Activated CD4-positive, alpha-beta memory T cell treated with anti-CD3 and anti-CD28 coated beads for 36 hours (primary cell): Measurements from ENCODE around the gene REG1A. TPM values are rescaled to one million over a fixed set of nuclear protein-coding genes. Genes with fewer than 3 reads are reported as not detected.

Experiments used
- CTCF ChIA-PET: fragments of 350-600 bp; sonication (Branson Sonifier 250); formaldehyde crosslinking; loops from one replicate; lab custom pipeline; 2021; ENCODE audit warnings: antibody characterized with exemption, inconsistent platforms; lab: Charles Lee
- POLR2A ChIA-PET: fragments of 350-600 bp; sonication (Branson Sonifier 250); formaldehyde crosslinking; loops from one replicate; lab custom pipeline; 2021; ENCODE audit warnings: antibody characterized with exemption; lab: Charles Lee
- DNase-seq: peaks from one replicate; pipeline ENCODE4 v3.0.0-alpha.2; 2020
- H3K27ac Mint-ChIP-seq: one replicate; pipeline ENCODE4 v1.8.0; 2021; ENCODE audit warnings: mixed read lengths
- H3K27me3 Mint-ChIP-seq: one replicate; pipeline ENCODE4 v1.8.0; 2021; ENCODE audit warnings: mixed read lengths
- H3K36me3 Mint-ChIP-seq: one replicate; pipeline ENCODE4 v1.8.0; 2021; ENCODE audit warnings: mixed read lengths
- H3K4me1 Mint-ChIP-seq: one replicate; pipeline ENCODE4 v1.8.0; 2021; ENCODE audit warnings: low read depth, mixed read lengths
- H3K4me3 Mint-ChIP-seq: one replicate; pipeline ENCODE4 v1.8.0; 2021; ENCODE audit warnings: mild to moderate bottlenecking, mixed read lengths
- H3K9me3 Mint-ChIP-seq: one replicate; pipeline ENCODE4 v1.8.0; 2021; ENCODE audit warnings: mixed read lengths
- intact Hi-C: fragments of 100-400 bp; cut with micrococcal nuclease; formaldehyde crosslinking; loops from one replicate; pipeline ENCODE4 v1.15.1; 2023
- total RNA-seq, 2 experiments: library from RNA; stranded (reverse); gene quantifications; one replicate each; pipeline ENCODE4 v1.2.3, GENCODE V29; 2021

The REG1A gene, protein sequence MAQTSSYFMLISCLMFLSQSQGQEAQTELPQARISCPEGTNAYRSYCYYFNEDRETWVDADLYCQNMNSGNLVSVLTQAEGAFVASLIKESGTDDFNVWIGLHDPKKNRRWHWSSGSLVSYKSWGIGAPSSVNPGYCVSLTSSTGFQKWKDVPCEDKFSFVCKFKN
- total RNA-seq = not detected

DNA sequence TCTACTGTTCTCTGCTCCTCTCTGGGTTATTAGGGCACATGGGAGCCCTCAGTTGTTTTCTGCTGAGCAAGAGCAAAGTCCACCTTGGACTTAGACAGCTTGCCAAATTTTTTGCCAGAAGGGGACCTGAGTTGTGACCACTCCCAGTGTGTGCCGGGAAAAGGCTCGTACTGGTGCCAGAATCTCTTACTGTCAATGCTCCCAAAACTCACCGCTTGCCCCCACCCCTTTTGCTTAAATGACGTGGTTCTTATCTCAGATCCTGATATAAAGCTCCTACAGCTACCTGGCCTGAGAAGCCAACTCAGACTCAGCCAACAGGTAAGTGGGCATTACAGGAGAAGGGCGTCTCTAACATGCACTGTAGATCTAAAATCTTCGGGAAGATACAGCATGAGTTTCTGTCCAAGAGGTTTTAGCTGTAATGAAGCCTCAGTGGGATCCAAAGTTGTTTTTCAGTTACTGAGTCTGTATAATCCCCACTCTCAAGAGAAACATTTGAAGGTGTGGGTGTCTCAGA, at the start of gene REG1A:
Gene REG1A (plus strand): TSS at position 295 of the 520 bp plus-strand sequence. CDS start 374 bp downstream, outside the sequence.
- H3K27ac Mint-ChIP-seq = no peak within 1 kb of the TSS
- no peak for DNase-seq
- intact Hi-C loops = no loop called here
- H3K36me3 Mint-ChIP-seq = no peaks in the 10 kb centered on the region
- H3K4me3 Mint-ChIP-seq = no peak within 1 kb of the TSS
- peaks cover 15% of the 10 kb centered on the region for H3K9me3 Mint-ChIP-seq
- ChIA-PET CTCF (no interaction called here), POLR2A (no interaction called here)
- H3K4me1 Mint-ChIP-seq = no peaks in the 10 kb centered on the region
- H3K27me3 Mint-ChIP-seq = no peaks in the 10 kb centered on the region

- intact Hi-C loops = no loop called here
These were observed 49.2 kb upstream of the REG1A start for GRCh38 chr2:79071078-79071477.

DNA sequence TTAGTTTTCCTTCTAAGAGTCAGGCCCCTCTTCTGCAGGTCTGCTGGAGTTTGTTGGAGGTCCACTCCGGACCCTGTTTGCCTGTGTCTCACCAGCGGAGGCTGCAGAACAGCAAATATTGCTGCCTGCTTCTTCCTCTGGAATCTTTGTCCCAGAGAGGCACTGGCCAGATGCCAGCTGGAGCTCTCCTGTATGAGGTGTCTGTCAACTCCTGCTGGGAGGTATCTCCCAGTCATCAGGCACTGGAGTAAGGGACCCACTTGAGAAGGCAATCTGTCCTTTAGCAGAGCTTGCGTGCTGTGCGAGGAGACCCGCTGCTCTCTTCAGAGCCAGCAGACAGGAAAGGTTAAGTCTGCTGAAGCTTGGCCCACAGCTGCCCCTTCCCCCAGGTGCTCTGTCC, 37.3 kb upstream of the REG1A start:
- DNase-seq = no peak
- Mint-ChIP-seq H3K4me3 (no peak overlapping the region), H3K36me3 (peaks cover 1% of the 10 kb centered on the region), H3K4me1 (no peaks in the 10 kb centered on the region), H3K9me3 (peaks cover 3% of the 10 kb centered on the region), H3K27ac (no peak overlapping the region), H3K27me3 (no peaks in the 10 kb centered on the region)
- POLR2A ChIA-PET = no interaction called here
- CTCF ChIA-PET = no interaction called here
- intact Hi-C loops = no loop called here

More at GRCh38 chr2:79071078-79071477, 49.2 kb upstream of the REG1A start:
- no peaks in the 10 kb centered on the region for H3K4me1 Mint-ChIP-seq
- no peak for DNase-seq
- H3K36me3 Mint-ChIP-seq = no peaks in the 10 kb centered on the region
- H3K9me3 Mint-ChIP-seq = peaks cover 20% of the 10 kb centered on the region
- H3K27ac Mint-ChIP-seq = no peak overlapping the region
- POLR2A ChIA-PET = no interaction called here
- no peak overlapping the region for H3K4me3 Mint-ChIP-seq
- CTCF ChIA-PET = no interaction called here
- H3K27me3 Mint-ChIP-seq = no peaks in the 10 kb centered on the region

- CTCF ChIA-PET = no interaction called here
- no peaks in the 10 kb centered on the region for H3K4me1 Mint-ChIP-seq
- H3K27ac Mint-ChIP-seq = no peak overlapping the region
- DNase-seq = no peak
- intact Hi-C loops = no loop called here
- H3K36me3 Mint-ChIP-seq = no peaks in the 10 kb centered on the region
- no peaks in the 10 kb centered on the region for H3K27me3 Mint-ChIP-seq
- POLR2A ChIA-PET = no interaction called here
- H3K4me3 Mint-ChIP-seq = no peak overlapping the region
- no peaks in the 10 kb centered on the region for H3K9me3 Mint-ChIP-seq
These were observed 36.6 kb upstream of the REG1A start for GRCh38 chr2:79083597-79084251.

DNA sequence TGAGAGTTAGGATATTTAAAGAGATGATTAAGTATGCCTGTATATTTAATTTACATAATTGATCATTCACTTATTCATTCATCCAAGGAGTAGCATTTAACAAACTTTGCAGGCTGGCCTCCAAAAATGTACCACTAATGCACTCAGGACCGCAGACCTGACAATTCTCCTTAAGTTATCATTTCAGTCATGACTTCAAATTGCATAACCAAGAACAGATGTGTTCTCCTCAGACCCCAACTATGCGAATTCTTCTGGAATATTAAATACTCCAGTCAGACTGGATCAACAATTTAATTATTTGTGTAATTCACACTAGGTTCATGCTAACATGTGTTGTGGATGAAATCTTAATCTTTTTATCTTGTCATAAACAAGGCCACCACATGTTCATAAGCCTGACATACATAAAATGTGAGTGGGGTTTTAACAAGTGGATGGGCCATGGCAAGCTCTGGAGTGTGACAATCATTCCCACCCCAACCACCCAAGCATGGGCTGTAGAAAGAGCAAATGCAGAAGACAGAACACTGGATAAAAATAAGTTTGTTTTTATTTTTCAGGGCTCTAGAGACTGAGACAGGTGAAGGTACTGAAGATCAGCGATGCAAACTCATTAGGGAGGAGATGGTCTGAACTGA, 35.7 kb upstream of the REG1A start:
- H3K27me3 Mint-ChIP-seq = no peaks in the 10 kb centered on the region
- DNase-seq = no peak
- no peak overlapping the region for H3K27ac Mint-ChIP-seq
- intact Hi-C loops = no loop called here
- H3K9me3 Mint-ChIP-seq = no peaks in the 10 kb centered on the region
- H3K4me3 Mint-ChIP-seq = no peak overlapping the region
- POLR2A ChIA-PET = no interaction called here
- no peaks in the 10 kb centered on the region for H3K4me1 Mint-ChIP-seq
- H3K36me3 Mint-ChIP-seq = no peaks in the 10 kb centered on the region
- CTCF ChIA-PET = no interaction called here

- H3K9me3 Mint-ChIP-seq = no peaks in the 10 kb centered on the region
- no peak overlapping the region for H3K27ac Mint-ChIP-seq
- DNase-seq = no peak
- H3K27me3 Mint-ChIP-seq = no peaks in the 10 kb centered on the region
- no peaks in the 10 kb centered on the region for H3K36me3 Mint-ChIP-seq
- no peak overlapping the region for H3K4me3 Mint-ChIP-seq
- ChIA-PET POLR2A (no interaction called here), CTCF (no interaction called here)
- intact Hi-C loops = no loop called here
- H3K4me1 Mint-ChIP-seq = no peaks in the 10 kb centered on the region
These were observed 34.9 kb upstream of the REG1A start for GRCh38 chr2:79085382-79085781.

DNA sequence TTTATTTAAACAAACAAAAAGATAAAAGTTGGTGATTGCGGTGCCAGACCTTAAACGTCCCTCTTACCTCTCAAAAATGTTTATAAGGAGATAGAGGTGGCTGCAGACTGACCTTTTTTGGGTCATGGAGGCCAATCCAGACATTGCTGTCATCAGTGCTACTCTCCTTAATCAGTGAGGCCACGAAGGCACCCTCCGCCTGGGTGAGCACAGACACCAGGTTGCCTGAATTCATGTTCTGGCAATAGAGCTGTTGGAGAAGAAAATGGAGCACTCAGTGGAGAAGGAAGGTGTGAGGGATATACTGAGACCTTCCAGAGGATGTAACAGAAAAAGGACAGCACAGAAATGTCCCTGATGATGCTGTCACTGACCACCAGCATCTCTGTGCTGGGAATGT, 34.0 kb upstream of the REG1A start:
- CTCF ChIA-PET = no interaction called here
- H3K9me3 Mint-ChIP-seq = no peaks in the 10 kb centered on the region
- no peak for DNase-seq
- H3K27ac Mint-ChIP-seq = no peak overlapping the region
- no peaks in the 10 kb centered on the region for H3K36me3 Mint-ChIP-seq
- no peaks in the 10 kb centered on the region for H3K4me1 Mint-ChIP-seq
- no peak overlapping the region for H3K4me3 Mint-ChIP-seq
- POLR2A ChIA-PET = no interaction called here
- no peaks in the 10 kb centered on the region for H3K27me3 Mint-ChIP-seq
- intact Hi-C loops = no loop called here

DNA sequence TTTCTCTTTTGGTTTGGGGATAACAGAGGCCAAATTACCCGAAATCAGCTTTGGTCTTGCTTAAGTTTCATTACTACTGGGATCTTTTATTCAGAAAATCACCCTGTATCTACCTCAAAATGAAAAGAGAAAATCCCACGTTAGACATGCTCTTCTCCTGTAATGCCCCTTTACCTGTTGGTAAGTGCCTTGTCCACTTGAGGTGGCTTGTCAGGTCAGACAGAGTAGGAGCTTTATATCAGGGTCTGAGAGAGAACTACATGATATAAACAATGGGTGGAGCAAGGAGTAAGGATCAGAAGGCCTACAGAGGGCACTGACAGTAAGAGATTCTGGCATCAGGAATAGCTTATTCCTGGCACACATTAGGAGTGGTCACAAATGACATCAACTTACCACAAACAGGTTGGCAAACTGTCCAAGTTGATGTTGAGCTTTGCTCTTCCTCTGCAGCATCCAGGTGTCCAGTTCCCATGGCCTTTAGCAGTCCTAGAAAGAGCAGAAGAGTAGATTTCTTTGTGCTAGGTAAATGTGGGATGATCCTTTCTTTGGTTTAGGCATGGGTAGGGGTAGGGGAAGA, 32.4 kb upstream of the REG1A start, which contains the start of gene REG1B:
Gene REG1B (minus strand): TSS at position 209 of the 580 bp plus-strand sequence. CDS start 381 bp downstream, outside the sequence.
- intact Hi-C loops = no loop called here
- Mint-ChIP-seq H3K36me3 (no peaks in the 10 kb centered on the region), H3K27me3 (no peaks in the 10 kb centered on the region)

GRCh38 chr2:79090693-79091092, 29.6 kb upstream of the REG1A start:
- no peaks in the 10 kb centered on the region for H3K9me3 Mint-ChIP-seq
- H3K4me3 Mint-ChIP-seq = no peak overlapping the region
- CTCF ChIA-PET = no interaction called here
- no peak for DNase-seq
- intact Hi-C loops = no loop called here
- no peaks in the 10 kb centered on the region for H3K4me1 Mint-ChIP-seq
- H3K27ac Mint-ChIP-seq = no peak overlapping the region
- H3K27me3 Mint-ChIP-seq = no peaks in the 10 kb centered on the region
- H3K36me3 Mint-ChIP-seq = no peaks in the 10 kb centered on the region
- POLR2A ChIA-PET = no interaction called here

More for the DNA sequence above, 32.4 kb upstream of the REG1A start, which contains the start of gene REG1B:
- ChIA-PET POLR2A (no interaction called here), CTCF (no interaction called here)
- Mint-ChIP-seq H3K4me1 (no peaks in the 10 kb centered on the region), H3K27ac (no peak within 1 kb of the TSS), H3K9me3 (no peaks in the 10 kb centered on the region), H3K4me3 (no peak within 1 kb of the TSS)
- DNase-seq = no peak

DNA sequence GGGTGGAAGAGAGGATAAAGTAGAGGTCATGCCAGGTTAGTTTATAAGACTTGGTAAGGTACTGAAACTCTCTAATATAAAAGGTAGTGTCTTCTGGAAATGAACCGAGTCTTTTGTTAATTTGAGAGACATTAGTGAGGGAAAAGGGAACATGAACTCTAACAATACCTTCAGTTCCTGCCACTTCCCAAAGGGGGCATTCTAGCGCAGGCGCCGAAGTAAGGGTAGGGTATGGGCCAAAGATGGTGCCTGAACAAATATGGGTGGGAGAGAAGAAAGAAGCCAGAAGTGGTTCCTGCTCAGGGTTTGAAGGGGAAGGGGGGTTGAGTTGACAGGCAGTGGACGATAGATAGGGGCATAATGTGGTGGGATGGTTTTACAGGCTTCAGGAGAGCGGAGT, 22.4 kb upstream of the REG1A start:
- intact Hi-C loops = no loop called here
- Mint-ChIP-seq H3K36me3 (no peaks in the 10 kb centered on the region), H3K9me3 (peaks cover 17% of the 10 kb centered on the region), H3K27me3 (no peaks in the 10 kb centered on the region), H3K4me1 (no peaks in the 10 kb centered on the region), H3K4me3 (no peak overlapping the region), H3K27ac (no peak overlapping the region)
- CTCF ChIA-PET = no interaction called here
- no peak for DNase-seq
- POLR2A ChIA-PET = no interaction called here

GRCh38 chr2:79099140-79099686, 21.1 kb upstream of the REG1A start:
- Mint-ChIP-seq H3K4me3 (no peak overlapping the region), H3K4me1 (no peaks in the 10 kb centered on the region), H3K9me3 (peaks cover 24% of the 10 kb centered on the region), H3K36me3 (no peaks in the 10 kb centered on the region), H3K27ac (no peak overlapping the region), H3K27me3 (no peaks in the 10 kb centered on the region)
- DNase-seq = no peak
- intact Hi-C loops = no loop called here
- ChIA-PET POLR2A (no interaction called here), CTCF (interaction anchor here (0.6 kb wide), 1 partner anchor 101 kb away, joined by 4 read pairs; no protein-coding TSS in a partner anchor)

DNA sequence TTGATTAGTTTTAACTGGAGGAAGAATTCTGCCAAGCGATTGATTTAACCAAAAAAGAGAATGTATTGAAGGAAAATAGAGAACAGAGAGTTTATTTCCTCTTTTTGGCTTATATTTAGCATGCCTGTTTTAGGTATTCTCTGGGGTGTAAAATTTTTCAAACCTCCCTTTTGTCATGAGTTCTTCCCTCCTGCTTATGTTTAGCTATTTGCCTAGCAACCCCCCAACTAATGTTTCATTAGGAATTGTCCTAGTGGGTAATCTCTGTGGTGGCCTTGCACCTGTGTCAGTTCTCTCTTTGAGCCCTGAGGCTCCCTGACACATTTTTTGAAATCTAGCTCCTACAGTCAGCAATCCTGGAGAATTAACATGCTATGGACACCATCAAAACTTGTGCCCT, 20.0 kb upstream of the REG1A start:
- H3K27me3 Mint-ChIP-seq = no peaks in the 10 kb centered on the region
- intact Hi-C loops = no loop called here
- no peaks in the 10 kb centered on the region for H3K36me3 Mint-ChIP-seq
- DNase-seq = no peak
- H3K9me3 Mint-ChIP-seq = peaks cover 33% of the 10 kb centered on the region
- POLR2A ChIA-PET = no interaction called here
- no peak overlapping the region for H3K4me3 Mint-ChIP-seq
- no peak overlapping the region for H3K27ac Mint-ChIP-seq
- no peaks in the 10 kb centered on the region for H3K4me1 Mint-ChIP-seq
- CTCF ChIA-PET = no interaction called here
